NCI-H2107 treated with DMSO at 0.1 percent for 48 hours (cell line): ENCODE data around the gene GLS.
"Not testable (repeated sequence)": the region's sequence is repeated elsewhere in the genome, so short reads cannot be mapped to it uniquely, and the experiment has no call there.

Experiments used
- DNase-seq: peaks from one replicate; lab custom pipeline; 2025; ENCODE audit not compliant: unreplicated experiment; lab: John Stamatoyannopoulos, UW

GLS gene

DNA sequence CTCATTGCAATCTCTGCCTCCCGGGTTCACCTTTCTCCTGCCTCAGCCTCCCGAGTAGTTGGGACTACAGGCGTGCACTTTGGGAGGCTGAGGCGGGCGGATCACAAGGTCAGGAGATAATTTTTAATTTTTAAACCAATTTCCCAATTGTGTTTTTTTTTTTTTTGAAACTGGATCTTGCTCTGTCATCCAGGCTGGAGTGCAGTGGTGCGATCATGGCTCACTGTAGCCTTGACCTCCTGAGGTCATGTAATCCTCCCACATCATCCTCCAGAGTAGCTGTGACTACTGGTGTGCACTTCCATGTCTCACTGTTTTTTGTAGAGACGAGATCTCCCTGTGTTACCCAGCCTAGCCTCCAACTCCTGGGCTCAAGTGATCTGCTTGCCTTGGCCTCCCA is 49.3 kb downstream of the GLS start:
- DNase-seq = no peak

DNA sequence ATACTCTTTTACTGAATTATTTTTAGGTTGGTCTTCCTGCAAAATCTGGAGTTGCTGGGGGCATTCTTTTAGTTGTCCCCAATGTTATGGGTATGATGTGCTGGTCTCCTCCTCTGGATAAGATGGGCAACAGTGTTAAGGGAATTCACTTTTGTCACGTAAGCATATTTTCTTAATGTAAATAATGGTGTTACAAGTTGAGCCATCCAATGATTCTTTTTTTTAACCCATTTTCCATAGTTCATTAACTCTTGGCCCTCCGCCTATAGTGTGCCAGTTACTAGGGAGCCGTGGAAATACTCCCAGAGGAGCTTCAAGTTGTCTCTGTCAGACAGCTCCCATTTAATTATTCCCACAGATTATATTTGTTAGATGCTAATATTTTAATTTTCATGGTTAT is 49.8 kb downstream of the GLS start:
- no peak for DNase-seq

DNA sequence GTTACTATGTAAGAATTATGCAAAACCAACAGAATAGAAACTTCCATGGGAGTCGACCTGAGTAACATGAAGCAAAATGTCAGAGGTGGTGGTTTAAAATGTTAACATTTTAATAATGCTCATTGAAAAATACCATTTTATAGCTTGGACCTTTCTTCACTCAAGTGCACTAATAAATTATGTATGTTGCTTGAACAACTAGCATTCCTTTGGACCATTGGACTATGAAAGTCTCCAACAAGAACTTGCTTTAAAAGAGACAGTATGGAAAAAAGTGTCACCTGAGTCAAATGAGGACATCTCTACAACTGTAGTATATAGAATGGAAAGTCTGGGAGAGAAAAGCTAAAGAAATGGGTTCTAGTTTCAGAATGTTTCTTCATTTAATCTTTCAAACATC is 51.9 kb downstream of the GLS start:
- DNase-seq = no peak

DNA sequence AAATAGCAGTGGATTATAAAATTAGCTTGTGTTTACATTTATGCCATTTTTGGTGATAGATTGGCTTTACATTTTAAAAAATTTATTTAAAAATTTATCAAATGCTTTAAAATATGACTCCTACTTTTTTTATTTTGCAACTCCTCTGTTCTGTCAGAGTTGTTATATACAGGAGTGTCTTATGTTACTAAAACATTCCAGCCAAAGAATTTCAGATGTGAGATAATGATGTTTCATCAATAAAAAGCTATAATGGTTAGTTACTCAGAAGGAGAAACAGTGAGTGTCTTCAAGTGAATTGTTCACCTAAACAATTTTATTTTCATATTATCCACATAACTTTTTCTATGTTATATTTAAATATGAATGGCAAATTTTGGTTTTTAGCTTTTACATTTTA is 52.7 kb downstream of the GLS start:
- DNase-seq = no peak

DNA sequence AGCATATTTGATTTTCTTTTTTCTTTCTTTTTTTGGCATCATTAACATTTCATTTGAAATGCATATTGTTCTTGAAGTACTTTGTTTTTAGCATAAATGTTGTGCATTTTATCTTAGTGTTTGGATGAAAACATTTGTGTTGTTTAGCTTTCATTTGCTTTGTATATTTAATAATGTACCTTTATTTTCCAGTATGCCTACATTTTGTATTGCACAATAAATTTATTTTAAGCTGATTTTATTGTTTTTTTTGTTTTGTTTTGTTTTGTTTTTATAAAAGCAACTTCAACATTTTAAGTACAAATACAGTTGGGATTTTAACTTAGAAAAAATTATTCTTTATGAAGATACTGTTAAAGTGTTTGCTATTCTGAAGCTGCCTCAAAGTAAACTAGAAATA is 54.4 kb downstream of the GLS start:
- no peak for DNase-seq

DNA sequence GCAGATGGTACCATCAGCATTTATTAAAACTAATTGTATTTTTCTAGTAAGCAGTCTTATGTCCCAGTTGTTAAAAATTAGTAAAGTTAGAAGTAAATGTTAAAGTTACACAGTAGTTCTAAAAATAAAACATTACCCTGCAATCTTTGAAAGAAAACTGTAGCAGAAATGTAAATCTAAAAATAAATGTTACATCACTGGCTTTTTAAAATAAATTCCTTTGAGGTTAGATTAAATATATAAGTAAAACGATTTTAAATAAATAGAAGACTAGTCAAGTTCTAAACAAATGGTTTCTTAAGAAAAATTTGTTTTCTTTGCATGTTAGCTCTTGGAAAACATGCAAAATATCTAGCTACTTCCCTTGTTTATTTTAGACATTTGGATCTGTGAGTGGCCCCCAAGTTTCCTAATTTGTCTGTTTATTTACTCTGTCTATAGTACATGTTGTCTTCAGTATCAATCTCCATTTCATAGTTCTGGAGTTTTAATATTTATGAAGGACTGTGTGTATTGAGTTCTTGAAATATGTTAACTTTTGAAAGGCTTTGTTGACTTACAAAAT is 58.2 kb downstream of the GLS start:
- DNase-seq = no peak

DNA sequence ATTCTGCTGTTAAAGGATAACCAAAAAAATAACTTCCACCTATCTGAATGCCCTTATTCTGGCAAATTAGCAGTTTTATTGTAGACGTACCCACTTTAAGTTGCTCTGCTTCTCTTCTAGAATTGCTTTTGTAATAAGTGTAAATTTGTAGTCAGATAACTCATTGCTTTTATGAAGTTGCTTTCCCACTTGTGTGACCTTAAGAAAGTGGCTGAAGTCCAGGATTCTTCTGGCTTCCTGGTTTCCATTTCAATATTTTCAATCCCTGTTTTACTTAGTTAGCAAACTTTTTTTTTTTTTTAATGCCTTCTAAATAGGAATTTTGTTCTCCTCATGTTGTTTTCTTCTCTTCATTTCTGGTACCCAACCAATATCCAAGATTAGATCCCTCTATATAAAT is 59.8 kb downstream of the GLS start:
- DNase-seq = no peak

DNA sequence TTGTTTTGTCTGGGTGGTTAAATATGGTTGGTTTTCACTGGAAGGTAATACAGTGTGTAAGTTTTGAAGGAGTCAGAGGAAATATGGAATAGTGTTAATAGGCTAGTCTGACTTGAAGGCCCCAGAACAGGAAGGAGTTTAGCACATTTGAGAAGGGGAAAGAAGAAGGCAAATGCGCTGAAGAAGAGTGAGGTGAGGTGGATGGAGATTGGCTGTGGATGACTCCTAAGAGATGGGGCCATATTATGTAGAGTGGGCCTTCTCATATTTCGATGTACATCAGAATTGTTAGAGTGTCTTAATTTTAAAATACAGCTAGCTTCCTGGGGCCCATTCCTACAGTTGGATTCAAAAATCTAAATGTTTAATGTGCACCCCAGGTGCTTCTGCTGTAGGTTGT is 61.0 kb downstream of the GLS start:
- DNase-seq = no peak

DNA sequence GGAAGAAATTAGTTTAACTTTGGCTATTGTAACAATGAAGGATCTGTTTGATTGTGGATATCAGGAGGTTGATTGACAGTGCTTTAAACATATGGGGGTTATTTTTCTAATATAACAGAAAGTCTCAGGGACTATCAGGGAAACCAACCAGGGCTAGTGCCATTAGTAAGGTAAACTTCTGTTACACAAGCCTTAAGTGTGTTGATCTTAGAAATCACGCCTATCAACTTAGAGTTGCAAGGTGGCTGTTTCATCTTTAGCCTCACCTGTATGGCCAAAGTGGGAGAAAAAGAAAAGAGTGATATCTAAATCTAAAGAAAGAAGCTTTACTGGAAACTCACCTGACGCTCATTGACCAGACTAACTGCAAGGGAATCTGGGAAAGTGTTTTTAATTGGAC is 62.1 kb downstream of the GLS start:
- DNase-seq = no peak

DNA sequence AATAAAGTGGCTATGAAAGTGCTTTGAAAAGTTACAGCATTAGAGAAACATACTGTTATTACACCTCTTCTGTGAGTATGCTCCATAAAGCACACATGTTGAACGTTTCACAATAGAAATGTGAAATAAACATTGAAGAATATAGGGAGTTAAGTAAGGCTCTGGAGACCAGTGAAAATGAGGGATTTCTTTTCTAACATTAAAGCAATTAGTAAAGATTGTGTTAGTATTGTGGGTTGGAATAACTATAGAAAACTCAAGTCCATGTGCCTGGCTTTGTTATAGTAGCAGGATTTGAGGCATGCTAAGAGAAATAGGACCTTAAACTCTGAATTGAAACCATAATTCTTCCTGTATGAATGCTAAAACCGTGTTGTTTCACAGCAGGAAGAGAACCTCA is 63.1 kb downstream of the GLS start:
- DNase-seq = no peak

DNA sequence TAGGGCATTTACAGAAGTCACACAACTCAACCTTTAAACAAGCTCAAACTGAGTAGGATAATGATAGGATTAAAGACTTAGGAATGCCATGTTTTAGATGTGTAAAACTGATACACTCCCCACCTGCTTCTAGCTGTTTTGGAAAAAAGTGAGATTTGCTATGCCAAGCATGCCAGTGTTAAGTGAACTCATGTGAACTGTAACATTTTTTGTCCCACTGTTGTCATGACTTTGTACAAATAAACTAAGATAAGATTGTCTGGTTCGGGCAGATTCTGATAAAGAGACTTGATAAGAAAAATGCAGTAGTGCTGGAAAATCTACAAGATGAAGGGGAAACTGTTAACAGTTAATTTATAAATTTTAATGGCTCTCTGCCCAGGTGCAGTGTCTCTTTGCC is 66.5 kb downstream of the GLS start:
- DNase-seq = no peak

DNA sequence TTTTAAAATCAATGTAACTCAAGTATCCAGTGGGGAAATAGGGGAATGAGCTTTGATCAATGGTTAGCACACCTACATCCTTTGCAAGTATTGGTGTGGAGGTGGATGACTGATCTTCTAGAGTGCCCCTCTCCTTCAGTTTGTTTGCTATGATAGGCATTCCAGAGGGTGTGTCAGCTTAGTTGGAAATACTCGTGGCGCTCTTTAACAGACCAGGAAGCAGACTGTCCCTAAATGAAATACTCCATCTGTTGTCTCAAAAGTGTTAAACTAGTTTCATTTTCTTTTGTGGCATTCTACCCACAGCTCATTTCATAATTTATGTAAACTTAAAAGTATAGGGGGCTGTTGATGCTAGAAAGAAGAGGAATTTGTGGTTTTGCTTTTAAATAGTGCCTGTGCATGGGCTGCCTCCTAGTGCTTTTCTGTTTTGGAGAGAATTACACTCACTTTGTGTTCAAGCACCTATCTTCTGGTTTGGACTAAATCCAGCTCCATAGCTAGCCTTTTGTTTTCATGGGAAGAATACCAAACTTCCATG is 67.2 kb downstream of the GLS start:
- DNase-seq = peak; percentile 77

DNA sequence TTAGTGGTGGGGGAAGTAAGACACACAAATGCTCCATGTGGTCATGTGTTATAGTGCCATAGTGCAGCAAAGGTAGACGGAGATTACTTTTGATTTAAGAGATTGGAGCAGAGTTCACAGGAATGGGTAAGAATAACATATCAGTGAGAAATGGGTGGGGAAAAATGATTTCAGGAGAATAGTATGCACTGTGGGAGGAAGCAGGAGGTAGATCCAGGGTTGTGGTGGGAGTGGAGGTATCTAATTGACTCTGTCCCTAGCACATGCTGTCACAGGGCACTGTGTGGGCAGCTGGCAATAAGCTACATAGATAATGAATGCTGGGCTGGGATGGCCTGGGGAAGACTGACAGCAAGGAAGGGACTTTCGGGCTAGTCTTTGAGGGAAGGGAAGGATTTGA is 68.0 kb downstream of the GLS start:
- no peak for DNase-seq

DNA sequence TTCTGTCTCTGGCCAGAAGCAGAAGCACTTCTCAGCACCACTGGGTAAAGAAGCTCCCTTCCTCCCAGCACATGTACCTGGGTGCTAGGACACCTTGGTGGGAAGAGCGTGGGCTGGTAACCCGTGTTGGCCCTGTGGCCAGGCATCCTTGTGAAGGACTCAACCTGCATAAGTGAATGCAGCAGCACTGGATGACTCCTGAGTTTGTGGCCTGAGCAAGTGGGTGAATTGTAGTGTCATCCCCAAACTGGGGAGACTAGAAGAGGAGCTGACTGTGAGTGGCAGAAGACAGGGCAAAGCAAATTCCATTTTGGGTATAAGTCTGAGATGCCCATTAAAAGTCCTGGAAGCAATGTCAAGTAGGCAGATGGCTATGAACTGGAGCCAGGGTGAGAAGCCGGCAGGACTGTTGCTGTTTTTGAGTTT is 70.0 kb downstream of the GLS start:
- DNase-seq = no peak

DNA sequence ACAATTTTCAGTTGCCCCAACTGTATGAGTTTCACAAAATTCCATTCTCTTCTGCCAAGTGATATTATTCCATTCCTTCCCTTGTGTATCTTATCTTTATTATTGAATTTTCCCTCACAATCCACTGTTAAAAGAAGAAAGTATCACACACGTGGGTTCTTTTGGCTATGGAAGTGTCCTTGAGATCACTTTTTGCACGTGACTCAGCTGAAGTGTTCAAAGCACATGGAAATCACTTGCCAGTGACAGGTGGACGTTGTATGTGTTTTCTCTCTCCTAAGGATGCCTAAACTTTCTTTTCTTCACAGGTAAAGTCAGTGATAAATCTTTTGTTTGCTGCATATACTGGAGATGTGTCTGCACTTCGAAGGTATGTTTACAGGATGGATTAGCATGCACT is 72.6 kb downstream of the GLS start:
- DNase-seq = no peak

DNA sequence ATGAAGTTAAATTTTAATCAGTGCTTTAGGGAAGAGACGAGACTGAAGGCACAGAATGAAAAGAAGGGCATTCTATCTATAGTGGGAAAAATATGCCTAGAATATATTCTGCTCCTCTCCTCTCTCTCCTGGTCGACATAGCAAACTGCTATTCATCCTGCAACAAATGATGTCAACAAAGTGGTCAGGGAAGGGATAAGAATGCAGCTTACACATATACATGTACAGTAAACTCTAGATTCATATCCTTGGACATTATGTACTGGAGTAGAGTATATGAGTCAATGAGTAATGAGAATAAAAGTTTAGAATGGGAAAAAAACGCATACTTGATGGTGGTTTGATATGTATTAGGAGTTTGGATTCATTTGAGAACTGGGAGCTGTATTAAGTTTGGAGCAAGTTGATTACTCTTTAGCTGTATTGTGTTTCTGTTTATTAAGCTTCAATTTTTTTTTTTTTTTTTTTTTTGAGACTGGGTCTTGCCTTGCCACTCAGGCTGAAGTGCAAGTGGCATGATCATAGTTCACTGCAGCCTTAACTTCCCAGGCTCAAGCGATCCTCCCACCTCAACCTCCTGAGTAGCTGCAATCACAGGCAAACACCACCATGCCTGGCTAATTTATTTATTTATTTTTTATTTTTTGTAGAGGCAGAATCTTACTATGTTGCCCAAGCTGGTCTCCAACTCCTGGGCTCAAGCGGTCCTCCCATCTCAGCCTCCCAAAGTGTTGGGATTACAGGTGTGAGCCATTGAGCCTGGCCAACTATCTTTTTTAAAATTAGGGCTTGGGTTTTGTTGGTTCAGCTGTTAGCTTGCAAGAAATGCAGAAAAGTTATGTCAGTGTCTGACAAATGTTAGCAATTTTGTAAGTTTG is 79.5 kb downstream of the GLS start:
- no peak for DNase-seq

DNA sequence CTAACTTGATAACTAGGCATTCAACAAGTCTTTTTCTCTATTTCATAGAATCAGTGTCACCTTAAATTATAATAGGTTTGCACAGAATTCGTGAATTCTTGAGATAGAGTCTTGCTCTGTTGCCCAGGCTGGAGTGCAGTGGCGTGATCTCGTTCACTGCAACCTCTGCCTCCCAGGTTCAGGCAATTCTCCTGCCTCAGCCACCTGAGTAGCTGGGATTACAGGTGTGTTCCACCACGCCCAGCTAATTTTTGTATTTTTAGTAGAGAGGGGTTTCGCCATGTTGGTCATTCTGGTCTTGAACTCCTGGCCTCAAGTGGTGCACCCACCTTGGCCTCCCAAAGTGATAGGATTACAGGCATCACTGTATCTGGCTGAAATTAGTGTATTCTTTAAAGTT is 80.5 kb downstream of the GLS start:
- DNase-seq = not testable (repeated sequence)

DNA sequence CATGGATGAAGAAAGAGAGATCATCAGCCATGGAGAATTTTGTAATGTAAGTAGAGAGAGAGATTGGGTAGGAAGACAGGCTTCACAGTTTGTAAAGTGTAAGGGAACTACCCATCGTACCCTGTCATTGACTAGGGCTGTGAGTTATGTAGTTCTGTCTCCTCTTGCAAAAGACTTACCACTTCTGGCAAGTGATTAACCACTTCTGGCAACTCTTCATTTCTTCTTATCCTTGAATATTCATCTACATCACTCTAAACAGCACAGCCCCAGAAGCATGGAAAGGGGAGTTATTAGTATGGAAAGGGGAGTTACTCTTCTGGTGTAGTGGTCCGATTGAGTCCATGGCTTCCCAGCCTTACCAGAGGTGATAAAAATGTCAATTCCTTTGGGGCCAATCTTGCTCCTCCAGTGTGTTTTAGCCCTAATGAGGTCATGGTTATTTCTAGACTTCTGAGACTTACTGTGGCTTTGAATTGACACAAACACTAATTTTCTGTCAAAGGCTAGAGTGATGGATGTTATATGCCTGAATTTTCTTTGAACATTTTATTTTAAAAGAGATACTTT is 81.4 kb downstream of the GLS start:
- DNase-seq = no peak

DNA sequence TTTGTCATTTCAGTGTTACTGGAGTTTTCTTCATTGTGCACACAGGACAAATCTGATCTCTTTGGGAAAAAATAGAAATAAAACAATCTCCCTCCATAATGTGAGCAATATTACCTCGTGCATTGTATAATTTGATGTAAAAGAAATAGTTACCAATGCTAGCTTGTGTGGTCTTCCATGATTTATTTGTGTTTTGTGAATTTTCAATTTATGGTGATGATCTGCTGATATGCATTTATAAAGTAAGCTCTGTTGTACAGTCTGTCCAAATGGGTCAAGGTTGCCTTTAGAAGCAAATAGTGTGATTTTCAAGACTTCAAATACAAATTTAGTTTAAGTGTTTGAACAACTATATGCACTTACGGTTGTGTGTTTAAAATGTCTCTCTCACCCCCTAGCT is 82.5 kb downstream of the GLS start:
- no peak for DNase-seq

DNA sequence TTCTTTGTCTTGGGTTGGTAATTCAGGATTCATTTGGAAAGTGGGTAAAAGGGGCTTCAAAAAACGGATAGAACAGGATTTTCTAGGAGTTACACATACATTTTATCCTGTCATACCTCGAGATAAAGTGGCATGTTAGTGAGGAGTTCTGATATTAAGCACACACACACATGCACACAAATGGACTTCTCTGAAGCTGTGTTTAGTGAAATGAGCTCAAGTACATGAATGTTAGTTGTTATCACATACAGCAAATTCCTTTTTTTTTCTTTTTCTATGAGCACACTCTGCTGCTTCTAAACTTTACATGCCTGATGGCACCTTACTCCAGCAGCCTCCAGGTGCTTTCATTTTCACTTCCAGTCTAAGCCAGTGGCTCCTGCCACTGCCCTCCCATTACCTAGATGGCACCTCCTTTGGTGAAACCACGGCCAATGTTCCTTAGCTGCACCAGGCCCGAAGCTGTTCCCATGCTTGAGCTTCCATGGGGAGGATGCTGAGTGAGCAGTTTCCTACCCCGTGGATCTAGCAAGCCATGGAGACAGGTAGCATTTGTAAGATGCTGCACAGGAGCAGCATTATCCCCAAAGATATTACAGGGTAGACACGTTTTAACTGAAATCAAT is 83.7 kb downstream of the GLS start:
- DNase-seq = no peak

DNA sequence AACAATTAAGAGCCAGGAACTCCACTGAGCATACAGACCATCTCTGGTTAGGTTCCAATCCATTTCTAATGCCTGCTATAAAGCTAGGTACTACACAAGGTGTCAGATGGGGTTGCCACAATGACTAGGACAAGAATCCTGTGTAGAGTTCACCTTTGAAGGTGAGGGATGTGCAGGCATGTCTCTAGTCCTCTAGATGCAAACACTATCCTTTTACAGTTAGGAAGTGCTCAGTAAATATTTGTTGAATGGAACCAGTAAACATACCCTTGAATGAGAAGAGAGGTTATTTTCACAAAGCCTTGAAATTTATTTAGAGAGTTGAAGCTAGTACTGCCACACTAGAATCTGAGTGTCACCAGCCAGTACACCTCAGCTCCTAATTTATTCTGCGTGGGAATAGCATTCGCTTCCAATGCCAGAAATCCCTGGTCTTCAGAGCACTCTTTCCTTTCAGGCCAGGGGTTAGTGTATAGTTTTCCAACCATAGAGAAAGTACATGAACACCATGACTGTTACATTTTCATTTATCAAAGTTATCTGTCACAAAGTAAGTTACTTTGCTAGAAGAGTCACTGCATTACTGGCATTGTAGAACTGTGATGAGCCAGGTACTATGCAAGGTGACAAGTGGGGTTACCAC is 85.1 kb downstream of the GLS start:
- DNase-seq = no peak
